NCI-H82 (cell line): ENCODE results near the gene COG6.

Source experiments
- DNase-seq: peaks from one replicate; lab custom pipeline; 2025; lab: John Stamatoyannopoulos, UW

The COG6 gene

DNA sequence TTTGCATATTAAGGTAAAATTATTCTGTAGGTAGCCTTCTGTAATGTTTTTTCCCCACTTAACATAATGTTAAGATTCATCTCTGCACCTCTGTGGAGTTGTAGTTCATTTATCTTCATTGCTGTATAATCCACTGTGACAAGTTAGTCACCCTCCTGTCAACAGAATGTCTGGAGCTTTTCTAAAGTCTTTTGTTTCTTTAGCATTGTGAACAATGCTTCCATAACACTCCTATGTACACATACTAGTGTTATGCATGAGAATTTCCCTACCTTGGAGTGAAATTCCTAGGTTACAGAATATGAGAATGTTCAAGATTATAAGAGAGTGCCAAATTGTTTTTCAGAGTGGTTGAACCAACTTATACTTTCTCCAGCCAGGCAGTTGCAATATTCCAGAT, 113.5 kb downstream of the COG6 start:
- peak; percentile 73 for DNase-seq

DNA sequence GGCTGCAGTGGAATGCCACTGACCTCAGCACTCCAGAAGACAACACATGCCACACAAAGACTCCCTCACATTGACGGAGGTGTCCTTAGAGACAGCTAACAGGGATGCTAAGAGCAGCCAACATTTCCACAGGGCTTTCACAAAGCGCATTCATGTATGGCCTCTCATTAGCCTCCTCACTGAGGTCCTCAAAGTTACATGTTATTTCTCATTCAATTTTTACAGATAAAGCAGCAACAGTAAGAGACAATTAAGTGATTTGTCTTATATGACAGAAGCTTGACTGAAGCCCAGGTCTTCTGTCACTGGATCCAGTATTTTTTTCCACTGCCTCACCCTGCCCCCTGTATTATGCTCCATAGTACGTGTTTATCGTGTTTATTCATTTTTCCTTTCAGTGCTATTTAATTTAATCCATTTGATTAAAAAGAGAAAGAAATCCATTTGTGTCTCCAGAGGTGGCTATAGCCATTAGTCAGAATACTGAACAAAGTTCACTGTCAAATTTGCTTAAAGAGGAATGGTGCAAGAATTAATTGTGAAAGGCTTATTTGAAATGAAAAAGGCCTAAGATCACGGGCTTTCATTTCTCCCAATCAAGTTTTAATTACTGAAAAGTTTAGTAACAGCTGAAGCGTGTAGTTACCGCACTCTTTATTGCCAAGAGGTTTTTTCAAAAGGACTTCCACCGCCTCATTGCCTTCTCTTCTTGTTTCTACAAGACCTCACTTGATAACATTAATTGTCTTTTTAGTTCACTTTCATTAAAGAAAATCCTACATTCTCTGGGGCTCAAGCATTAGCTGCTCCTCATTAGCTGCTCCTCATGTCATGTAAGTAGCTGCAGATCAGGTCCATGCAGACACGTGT, 115.0 kb downstream of the COG6 start:
- DNase-seq, result no peak

DNA sequence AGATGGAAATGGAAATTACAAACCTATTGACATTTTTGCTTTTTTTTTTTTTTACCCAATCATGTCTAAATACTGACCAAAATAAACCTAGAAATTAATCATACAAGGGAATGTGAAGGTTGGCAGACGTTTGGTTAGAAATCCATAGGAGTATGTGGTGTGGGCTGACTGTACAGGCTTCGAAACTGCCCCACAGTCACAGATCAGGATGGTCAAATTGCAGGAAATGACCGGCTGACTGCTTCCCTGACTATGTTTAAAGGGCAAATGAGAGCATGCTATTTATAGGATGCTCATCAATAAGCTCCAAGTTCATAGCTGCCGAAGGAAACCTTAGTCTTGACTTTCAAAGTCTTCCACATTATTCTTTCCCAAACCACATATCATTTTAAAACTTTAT, 118.4 kb downstream of the COG6 start:
- DNase-seq, result no peak

DNA sequence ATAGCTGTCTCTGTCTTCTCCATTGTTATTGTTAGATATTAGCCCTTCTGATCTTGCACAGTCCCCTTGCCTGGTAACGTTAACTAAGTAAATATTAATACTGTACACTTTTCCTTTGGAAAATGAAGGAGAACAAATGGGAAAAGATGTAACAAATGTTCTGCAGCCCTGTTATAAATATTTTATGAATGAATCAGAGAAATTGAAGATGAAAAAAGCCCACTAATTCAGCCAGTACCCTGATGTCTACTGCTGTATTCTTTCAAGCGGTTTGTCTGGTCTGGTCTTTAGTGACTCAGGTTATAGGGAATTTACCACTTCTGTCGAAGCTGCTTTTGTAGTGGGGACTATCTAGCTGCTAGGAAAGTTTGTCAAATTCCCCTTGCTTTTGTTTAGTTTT, 121.0 kb downstream of the COG6 start:
- DNase-seq, result no peak

DNA sequence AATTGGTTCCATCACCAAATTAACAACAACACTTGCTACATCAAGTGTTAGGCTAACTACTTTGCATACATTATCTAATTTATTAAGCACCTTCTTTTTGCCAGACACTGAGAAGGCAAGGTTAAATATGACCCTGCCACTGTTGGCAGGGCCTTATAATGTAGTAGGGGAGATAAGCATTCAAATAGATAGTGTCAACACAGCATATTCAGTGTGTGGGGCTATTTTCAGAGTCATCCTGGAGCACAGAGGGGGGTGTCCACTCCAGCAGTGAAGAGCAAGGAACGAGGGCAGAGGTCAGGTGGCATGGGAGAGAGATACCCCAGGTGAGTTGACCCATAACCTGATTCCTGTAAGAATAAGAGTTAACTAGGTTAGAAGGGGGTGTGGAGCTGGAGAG, 121.6 kb downstream of the COG6 start:
- no peak for DNase-seq

DNA sequence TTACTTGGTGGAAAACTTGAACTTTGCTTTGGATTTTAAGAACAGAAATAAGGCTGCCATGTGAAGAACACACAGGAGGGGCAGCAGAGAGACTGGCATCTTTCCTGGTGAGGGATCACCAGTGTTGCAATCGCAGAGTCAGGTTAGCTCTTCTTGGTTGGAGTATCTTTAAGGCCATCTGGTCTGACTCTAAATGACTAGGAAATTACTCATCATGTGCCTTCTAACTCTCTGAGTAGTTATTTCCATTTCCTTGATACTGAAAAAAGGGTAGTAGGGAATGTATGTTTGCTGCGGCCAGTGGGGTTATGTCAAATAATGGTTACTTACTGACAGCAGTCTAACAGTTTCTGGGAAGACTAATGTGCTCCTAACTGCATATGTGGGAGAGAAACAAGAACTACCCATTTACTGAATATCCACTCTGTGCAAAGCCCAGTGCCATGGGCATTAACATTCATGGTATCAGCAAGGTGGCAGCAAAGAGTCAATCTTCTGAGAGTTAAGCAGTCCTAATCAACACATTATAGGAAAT, 122.1 kb downstream of the COG6 start:
- DNase-seq, result peak; percentile 58

DNA sequence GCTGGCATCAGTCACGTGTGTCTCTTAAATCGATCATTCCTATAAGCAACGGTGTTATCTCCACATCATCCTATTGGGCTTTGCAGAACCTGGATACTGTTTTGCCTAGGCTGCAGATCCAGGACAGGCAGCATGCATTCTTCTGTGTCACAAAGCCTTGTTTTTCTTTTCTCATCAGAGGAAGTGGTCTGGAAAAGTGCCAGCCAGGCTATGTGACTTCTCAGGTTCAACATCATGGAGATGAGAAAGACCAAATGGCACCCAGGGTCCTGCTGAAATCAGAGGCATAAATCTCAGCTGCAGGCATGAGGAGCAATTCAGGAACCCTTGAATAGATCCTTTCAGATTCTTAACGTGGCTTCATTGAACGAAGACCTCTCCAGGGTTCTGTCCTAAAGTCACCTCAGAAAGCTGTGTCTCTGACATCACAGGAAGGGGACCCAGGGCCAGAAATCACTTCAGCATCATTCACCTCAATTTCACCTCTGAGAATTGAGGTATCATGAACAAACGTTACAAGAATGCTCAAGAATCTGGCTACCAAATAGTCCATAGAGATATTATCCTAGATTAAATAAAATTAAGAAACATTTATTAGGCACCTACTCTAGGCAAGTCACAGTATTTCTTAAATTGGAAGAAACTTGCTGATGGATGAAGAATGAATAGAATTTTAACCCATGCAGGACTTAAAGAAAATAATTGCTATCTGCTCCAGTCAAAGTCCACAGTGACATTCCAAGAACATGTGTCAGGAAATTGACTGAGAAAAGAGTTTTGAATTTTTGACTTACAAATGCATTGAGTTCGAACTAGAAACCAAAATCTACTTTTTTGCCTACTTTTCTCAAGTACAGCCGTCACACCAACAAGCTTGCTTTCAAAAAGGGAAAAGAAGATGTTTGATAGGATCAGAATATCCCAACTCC, 124.1 kb downstream of the COG6 start:
- DNase-seq, result peak; percentile 87

DNA sequence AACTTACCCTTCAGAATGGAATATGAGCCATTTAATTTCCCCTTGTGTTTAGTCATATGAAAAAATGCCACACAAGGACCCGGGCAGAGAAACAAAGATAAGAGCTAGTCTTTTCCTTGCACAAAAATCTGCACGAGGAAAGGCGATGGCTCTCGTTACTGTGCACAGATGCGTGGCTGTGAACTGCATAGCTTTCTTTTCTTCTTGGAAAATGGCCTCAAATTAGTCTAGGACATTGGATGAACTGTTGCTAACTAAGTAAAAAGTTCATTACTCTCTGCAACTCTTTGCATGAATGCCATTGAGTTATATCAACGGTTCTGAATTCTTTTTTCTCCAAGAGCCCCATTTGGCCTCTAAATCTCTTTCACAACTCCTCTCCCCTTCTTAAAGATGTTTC, 125.2 kb downstream of the COG6 start:
- DNase-seq, result no peak

DNA sequence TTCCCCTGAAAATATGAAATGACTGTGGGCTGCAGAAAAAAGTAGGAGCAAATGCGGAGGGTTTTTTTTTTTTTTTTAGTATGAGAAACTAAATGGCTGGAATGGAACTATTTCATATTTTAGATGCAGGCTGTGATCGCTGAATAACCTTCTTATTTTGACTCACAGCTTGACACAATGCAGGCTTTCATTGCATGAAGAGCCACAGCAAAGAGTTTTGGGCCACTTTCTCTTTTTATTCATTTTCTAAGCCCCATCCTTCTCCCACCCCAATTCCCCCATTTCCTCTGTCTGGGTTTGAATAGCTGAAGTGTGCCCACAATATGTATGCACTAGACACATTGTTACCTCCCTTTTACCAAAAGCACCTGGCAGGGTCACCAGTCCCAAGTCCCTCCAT, 125.9 kb downstream of the COG6 start:
- no peak for DNase-seq

DNA sequence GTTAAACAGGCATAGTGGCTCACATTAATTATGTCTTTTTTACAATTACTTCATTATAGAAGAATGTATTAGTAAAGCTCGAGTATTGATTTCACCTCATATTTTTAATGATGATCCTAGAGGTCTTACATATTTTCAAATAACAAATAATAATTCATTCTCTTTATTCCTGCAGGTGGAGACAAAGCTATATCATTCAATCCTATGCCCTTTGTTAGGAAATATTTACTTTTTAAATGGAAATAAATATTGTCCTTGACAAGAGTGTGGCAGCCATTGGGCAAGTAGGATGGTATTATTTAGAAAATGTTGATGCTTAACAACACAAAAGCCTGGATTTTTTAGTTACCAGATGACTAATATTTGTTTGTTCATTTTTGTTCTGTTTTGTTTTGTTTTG, 127.6 kb downstream of the COG6 start:
- DNase-seq, result no peak

DNA sequence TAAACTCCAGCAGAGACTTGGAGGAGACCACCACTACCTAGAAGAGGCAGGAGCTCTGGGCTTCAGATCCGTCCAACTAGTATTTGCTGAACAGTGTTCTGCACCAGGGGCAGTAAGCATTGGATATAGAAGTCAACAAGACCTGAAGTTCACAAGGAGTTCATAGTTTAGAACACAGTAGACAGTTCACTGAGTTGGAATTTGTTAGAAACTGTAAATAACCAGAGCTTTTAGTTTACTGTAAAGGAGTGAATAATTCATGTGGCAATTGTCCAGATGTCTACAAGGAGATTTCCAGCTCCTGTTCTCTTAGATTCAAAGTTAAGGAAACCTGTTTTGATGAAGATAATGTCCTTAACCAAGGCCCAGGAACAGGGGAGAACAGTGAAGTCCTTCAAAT, 128.9 kb downstream of the COG6 start:
- no peak for DNase-seq

DNA sequence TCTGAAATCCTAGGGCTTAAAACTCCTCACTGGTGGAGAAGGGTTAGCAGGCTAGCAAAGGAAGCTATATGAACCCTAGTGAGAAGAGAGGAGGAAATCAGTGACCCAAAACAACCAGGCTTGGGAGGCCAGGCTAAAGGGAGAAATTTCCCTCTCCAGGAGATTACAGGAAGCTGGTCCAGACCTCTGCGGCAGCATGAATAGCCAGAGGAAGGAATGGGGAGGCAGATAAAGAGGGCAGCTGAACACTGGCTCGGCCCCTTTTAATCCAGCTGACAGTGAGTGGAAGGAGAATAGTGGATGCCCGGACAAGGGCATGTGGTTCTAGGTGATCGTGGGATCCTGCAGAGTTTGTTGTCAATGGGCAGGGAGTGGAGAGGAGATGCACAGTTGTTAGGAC, 130.6 kb downstream of the COG6 start:
- DNase-seq, result peak; percentile 59

DNA sequence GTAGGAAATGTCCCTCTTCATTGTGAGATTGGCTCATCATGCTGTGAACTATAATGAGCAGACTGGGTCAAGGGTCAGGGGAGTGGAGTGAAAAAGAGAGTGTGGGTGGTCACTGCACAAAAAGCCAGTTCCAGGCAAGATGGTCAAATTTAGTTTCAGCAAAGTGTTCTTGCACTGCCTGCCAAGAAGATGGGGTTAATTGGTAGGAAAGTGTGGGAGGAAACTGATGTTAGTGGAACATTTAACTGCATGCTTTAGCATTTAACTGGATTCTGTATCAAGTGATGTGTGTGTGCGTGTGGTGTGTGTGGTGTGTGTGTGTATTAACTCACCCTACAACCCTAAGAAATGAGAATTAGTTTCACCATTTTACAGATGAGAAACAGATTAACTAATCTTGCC, 131.6 kb downstream of the COG6 start:
- no peak for DNase-seq

DNA sequence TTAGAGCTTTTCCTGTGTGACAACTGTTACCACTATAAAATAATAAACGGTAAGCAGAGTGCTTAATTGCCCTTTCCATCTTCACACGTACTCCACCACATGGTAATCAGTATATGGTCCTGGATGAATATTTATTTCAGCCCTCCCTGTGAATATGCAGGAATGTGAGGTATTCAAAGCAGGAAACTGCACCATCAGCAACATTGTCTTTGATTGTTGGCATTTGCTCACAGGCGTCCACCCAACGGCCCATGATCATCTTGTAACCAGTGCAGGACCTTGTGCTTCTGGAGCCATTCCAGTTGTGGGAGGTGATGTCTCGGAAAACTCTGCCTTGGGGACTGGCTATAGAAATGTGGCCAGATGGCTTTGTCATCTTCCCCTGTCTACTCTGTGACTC, 132.6 kb downstream of the COG6 start:
- no peak for DNase-seq

DNA sequence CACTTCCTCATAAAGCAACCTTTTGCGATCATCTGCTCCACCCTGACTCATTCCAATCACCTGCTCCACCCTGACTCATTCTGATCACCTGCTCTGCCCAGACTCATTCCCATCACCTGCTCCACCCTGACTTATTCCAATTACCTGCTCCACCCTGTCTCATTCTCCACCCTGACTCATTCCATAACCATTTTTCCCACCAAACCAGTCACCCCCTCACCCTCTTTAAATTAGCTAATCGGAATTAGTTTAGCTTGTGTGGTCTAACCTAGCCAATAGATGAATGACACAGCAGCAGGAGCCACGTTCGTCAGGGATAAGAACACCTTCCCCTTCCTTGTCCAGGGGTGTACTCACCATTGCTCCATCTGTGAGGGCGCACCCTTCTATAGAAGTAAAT, 134.0 kb downstream of the COG6 start:
- DNase-seq, result no peak
